ENCODE data around the gene CFAP100.

DNA sequence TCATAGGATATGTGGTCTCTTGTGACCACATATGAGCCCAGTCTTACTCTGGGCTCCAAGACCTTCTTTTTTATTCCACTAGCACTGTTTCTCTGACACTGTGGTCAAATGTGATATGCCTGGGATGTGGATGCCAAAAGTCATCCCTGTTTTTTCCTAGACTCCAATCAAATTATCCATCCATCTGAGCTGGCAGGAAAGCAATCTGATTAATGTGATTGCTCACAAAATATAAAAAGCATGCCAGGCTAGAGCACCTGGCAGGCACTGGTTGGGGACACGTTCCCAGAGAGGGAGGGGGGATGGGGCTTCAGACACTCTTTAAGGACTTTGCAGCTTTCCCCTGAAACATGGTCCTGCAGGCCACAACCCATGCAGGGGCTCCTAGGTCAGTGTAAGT, 3.1 kb upstream of the CFAP100 start:
- TF ChIP-seq POLR2A (IDR thresholded peaks at IDR 0.05), result no peak
- TF ChIP-seq CTCF (IDR thresholded peaks at IDR 0.05), result no peak

Data from esophagus squamous epithelium (tissue), 4 donors.